ENCODE results near the gene PSTPIP2. TPM values are rescaled to one million over a fixed set of nuclear protein-coding genes. Genes with fewer than 3 reads are reported as not detected.

PSTPIP2 gene
- total and polyA plus RNA-seq, 2 of the 13 experiments (the other 11 are each of a cell fraction or from before 2014, with no cell fraction given), result 0.25 to 0.27 TPM

DNA sequence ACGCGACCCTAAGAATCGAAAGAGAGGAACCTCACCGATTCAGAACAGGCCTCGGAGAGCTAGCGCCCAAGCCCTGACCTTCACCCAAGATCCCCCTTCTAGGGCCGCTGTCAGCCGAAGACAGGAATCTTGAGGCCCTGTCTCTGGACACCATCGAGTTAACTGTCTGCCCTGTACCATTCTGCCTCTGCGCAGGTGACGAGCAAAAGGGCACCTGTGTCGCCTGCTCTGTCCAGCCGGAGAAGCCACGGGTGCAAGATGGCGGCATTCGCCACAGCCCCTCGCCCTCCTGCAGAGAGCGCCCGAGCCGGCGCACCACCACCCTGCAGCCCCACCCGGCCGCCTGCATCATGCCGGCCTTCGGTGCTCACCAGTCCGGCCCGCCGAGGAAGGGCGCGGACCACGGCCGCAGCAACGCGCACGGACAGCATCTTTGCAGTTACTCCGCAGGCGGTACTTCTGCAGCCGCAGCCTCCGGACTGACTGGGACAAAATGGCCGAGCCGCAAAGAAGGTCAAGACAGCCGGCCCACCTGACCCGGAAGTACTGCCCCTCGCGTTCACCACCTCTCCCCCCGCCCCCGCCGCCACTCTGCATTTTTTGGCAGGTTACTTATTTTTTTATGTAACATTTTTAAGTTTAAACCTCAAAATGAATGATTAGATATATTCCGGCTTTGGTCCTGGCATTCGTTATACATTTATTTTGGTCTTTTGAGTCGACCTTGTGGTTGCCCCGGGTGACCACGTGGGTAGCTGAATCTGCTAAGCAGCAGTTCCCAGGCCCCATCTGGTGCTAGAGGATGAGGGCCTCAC, 25.9 kb upstream of the PSTPIP2 start, which contains the start of gene ATP5F1A (continued):
- TF ChIP-seq, protein P1, sequence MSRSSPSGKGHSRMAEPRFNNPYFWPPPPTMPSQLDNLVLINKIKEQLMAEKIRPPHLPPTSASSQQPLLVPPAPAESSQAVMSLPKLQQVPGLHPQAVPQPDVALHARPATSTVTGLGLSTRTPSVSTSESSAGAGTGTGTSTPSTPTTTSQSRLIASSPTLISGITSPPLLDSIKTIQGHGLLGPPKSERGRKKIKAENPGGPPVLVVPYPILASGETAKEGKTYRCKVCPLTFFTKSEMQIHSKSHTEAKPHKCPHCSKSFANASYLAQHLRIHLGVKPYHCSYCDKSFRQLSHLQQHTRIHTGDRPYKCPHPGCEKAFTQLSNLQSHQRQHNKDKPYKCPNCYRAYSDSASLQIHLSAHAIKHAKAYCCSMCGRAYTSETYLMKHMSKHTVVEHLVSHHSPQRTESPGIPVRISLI (CRISPR knock-in tag; IDR thresholded peaks at IDR 0.05; ENCODE audit: borderline replicate concordance), result no peak
- TF ChIP-seq CHD2 (IDR thresholded peaks at IDR 0.05; ENCODE audit: low read depth, low read length), result no peak
- TF ChIP-seq AGO1 (IDR thresholded peaks at IDR 0.05; ENCODE audit: low read depth, low read length, poor library complexity, severe bottlenecking), result peak; percentile 41
- peak; percentile 81; the same call in 1 of the 2 replicates for TF ChIP-seq HOXD1 (CRISPR knock-in tag; IDR thresholded peaks at IDR 0.05)
- TF ChIP-seq, protein P2, sequence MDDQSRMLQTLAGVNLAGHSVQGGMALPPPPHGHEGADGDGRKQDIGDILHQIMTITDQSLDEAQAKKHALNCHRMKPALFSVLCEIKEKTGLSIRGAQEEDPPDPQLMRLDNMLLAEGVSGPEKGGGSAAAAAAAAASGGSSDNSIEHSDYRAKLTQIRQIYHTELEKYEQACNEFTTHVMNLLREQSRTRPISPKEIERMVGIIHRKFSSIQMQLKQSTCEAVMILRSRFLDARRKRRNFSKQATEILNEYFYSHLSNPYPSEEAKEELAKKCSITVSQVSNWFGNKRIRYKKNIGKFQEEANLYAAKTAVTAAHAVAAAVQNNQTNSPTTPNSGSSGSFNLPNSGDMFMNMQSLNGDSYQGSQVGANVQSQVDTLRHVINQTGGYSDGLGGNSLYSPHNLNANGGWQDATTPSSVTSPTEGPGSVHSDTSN (CRISPR knock-in tag; IDR thresholded peaks at IDR 0.05; ENCODE audit: borderline replicate concordance), result no peak
- no peak for TF ChIP-seq HNF4A (CRISPR knock-in tag; IDR thresholded peaks at IDR 0.05)
- no peak for TF ChIP-seq ZNF878 (CRISPR knock-in tag; IDR thresholded peaks at IDR 0.05)
- 0 out of 2 replicates have a peak, but pooled peaks have one; percentile 66 for TF ChIP-seq ZNF550 (CRISPR knock-in tag; IDR thresholded peaks at IDR 0.05; ENCODE audit: borderline replicate concordance)
- TF ChIP-seq ZNF841 (CRISPR knock-in tag; IDR thresholded peaks at IDR 0.05; ENCODE audit: borderline replicate concordance), result no peak
- TF ChIP-seq, protein P3, sequence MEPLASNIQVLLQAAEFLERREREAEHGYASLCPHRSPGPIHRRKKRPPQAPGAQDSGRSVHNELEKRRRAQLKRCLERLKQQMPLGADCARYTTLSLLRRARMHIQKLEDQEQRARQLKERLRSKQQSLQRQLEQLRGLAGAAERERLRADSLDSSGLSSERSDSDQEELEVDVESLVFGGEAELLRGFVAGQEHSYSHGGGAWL (CRISPR knock-in tag; IDR thresholded peaks at IDR 0.05), result no peak; the same call in 1 of the 2 replicates
- peak; percentile 50; the same call in 1 of the 2 replicates for TF ChIP-seq SP4 (CRISPR knock-in tag; IDR thresholded peaks at IDR 0.05)
- peak; percentile 67 for TF ChIP-seq ELF4 (CRISPR knock-in tag; IDR thresholded peaks at IDR 0.05; ENCODE audit: borderline replicate concordance)
- peak; percentile 54; the same call in 1 of the 2 replicates for TF ChIP-seq ZNF749 (CRISPR knock-in tag; IDR thresholded peaks at IDR 0.05; ENCODE audit: borderline replicate concordance)
- TF ChIP-seq, protein P4, sequence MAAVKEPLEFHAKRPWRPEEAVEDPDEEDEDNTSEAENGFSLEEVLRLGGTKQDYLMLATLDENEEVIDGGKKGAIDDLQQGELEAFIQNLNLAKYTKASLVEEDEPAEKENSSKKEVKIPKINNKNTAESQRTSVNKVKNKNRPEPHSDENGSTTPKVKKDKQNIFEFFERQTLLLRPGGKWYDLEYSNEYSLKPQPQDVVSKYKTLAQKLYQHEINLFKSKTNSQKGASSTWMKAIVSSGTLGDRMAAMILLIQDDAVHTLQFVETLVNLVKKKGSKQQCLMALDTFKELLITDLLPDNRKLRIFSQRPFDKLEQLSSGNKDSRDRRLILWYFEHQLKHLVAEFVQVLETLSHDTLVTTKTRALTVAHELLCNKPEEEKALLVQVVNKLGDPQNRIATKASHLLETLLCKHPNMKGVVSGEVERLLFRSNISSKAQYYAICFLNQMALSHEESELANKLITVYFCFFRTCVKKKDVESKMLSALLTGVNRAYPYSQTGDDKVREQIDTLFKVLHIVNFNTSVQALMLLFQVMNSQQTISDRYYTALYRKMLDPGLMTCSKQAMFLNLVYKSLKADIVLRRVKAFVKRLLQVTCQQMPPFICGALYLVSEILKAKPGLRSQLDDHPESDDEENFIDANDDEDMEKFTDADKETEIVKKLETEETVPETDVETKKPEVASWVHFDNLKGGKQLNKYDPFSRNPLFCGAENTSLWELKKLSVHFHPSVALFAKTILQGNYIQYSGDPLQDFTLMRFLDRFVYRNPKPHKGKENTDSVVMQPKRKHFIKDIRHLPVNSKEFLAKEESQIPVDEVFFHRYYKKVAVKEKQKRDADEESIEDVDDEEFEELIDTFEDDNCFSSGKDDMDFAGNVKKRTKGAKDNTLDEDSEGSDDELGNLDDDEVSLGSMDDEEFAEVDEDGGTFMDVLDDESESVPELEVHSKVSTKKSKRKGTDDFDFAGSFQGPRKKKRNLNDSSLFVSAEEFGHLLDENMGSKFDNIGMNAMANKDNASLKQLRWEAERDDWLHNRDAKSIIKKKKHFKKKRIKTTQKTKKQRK (IDR thresholded peaks at IDR 0.05; ENCODE audit: low read length), result no peak
- 0 out of 2 replicates have a peak, but pooled peaks have one; percentile 26 for TF ChIP-seq ZNF616 (CRISPR knock-in tag; IDR thresholded peaks at IDR 0.05; ENCODE audit: low read depth)
- TF ChIP-seq AKAP8 (CRISPR knock-in tag; IDR thresholded peaks at IDR 0.05), result no peak
- peak; percentile 53; the same call in 1 of the 2 replicates for TF ChIP-seq MED13 (CRISPR knock-in tag; IDR thresholded peaks at IDR 0.05)
- TF ChIP-seq ZFYVE20 (CRISPR knock-in tag; IDR thresholded peaks at IDR 0.05; ENCODE audit: borderline replicate concordance, low read depth), result no peak
- peak; percentile 78; the same call in 1 of the 2 replicates for TF ChIP-seq SNAI1 (CRISPR knock-in tag; IDR thresholded peaks at IDR 0.05; ENCODE audit: borderline replicate concordance)
- no peak for TF ChIP-seq NFIC (IDR thresholded peaks at IDR 0.05; ENCODE audit: low read length)

Data from HepG2 (cell line).